HG03354 (cell line): ENCODE data around the gene ERRFI1.
A peak's percentile ranks its signal among the peaks of the same experiment; 100 is the strongest.
"Not testable (repeated sequence)": the region's sequence is repeated elsewhere in the genome, so short reads cannot be mapped to it uniquely, and the experiment has no call there.

Experiments used
- ATAC-seq: cut with Tn5 transposase; IDR thresholded peaks from one replicate; pipeline ENCODE4 v1.9.1; 2021; ENCODE audit warnings: mild to moderate bottlenecking; ENCODE audit not compliant: unreplicated experiment, poor library complexity, severe bottlenecking

Gene ERRFI1

GRCh38 chr1:8026153-8026975 is at the start of gene ERRFI1:
Gene ERRFI1, minus strand, starts transcription at chr1:8026309. Its CDS starts 10,690 bp downstream, at chr1:8015619.
- peak; percentile 91 for ATAC-seq

- ATAC-seq: no peak
Measured at GRCh38 chr1:8075511-8076051, 49.5 kb upstream of the ERRFI1 start.

- no peak for ATAC-seq
Measured at GRCh38 chr1:8073112-8073855, 47.2 kb upstream of the ERRFI1 start.

- no peak for ATAC-seq
Measured at GRCh38 chr1:8070381-8070811, 44.3 kb upstream of the ERRFI1 start.

- not testable (repeated sequence) for ATAC-seq
Measured at GRCh38 chr1:8069614-8070320, 43.7 kb upstream of the ERRFI1 start.

- ATAC-seq: no peak
Measured at GRCh38 chr1:8065369-8065768, 39.3 kb upstream of the ERRFI1 start.

GRCh38 chr1:8063298-8064036 is 37.4 kb upstream of the ERRFI1 start:
- ATAC-seq: no peak

GRCh38 chr1:8062861-8063260 is 36.8 kb upstream of the ERRFI1 start:
- no peak for ATAC-seq

- no peak for ATAC-seq
Measured at GRCh38 chr1:8061673-8062386, 35.7 kb upstream of the ERRFI1 start.

GRCh38 chr1:8061210-8061609 is 35.1 kb upstream of the ERRFI1 start:
- no peak for ATAC-seq

GRCh38 chr1:8059161-8059622 is 33.1 kb upstream of the ERRFI1 start:
- no peak for ATAC-seq

GRCh38 chr1:8057779-8058178 is 31.7 kb upstream of the ERRFI1 start:
- ATAC-seq: not testable (repeated sequence)

- no peak for ATAC-seq
Measured at GRCh38 chr1:8055973-8056372, 29.9 kb upstream of the ERRFI1 start.

GRCh38 chr1:8053878-8054567 is 27.9 kb upstream of the ERRFI1 start:
- ATAC-seq: no peak

- no peak for ATAC-seq
Measured at GRCh38 chr1:8051650-8052049, 25.5 kb upstream of the ERRFI1 start.

- ATAC-seq: not testable (repeated sequence)
Measured at GRCh38 chr1:8049229-8049628, 23.1 kb upstream of the ERRFI1 start.

- ATAC-seq: no peak
Measured at GRCh38 chr1:8047686-8048445, 21.8 kb upstream of the ERRFI1 start.
